GM10266 (cell line): ENCODE measurements around the gene KCTD16.

Experiments
- DNase-seq: peaks from one replicate; pipeline ENCODE4 v3.0.0; 2012; ENCODE audit errors: extremely low spot score
- CTCF ChIP-seq: IDR thresholded peaks from 2 replicates; pipeline ENCODE4 v1.5.1; 2012; ENCODE audit warnings: mild to moderate bottlenecking, low read depth; ENCODE audit not compliant: control insufficient read depth, insufficient read depth; ENCODE audit errors: missing control alignments

The KCTD16 gene

DNA sequence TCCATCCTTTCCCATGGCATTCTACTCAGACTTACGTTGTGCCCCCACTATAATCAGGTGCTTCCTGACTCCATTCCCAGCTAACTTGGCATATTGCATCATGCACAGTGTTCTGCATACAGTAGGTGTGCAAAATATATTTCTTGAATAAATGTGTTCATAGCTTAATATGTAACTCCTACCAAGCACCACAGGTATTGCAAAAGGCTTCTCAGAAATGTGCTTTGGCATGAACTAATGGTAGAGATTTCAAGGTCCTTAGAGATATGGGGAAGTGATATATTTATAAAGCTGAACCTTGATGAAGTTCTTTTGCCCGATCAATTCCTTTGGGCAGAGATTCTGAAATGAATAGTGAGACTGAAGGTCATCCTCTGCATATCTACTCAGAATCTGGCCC is 220.4 kb downstream of the KCTD16 start:
- no peak for DNase-seq
- no peak for TF ChIP-seq CTCF

- no peak for TF ChIP-seq CTCF
- DNase-seq = no peak
These were observed 223.2 kb downstream of the KCTD16 start for GRCh38 chr5:144393641-144394435.

GRCh38 chr5:144395704-144396103 is 225.0 kb downstream of the KCTD16 start:
- no peak for DNase-seq
- no peak for TF ChIP-seq CTCF

DNA sequence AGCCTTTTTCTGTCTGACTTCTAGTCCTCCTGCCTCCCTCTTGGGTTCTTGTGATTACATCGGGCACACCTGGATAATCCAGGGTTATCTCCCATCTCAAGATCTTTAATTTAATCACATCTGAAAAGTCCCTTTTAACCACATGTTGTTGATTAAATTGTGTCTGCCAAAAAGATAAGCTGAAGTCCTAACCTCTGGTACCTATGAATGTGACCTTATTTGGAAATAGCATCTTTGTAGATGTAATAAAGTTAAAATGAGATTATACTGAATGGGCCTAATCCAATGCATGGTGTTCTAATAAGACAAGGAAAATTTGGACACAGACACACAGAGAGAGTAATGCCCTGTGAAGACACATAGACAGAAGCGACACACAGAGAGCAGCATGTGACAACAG is 232.4 kb downstream of the KCTD16 start:
- DNase-seq = no peak
- no peak for TF ChIP-seq CTCF

- DNase-seq = no peak
- no peak for TF ChIP-seq CTCF
These were observed 233.2 kb downstream of the KCTD16 start for GRCh38 chr5:144403817-144404420.

- no peak for TF ChIP-seq CTCF
- no peak for DNase-seq
These were observed 234.0 kb downstream of the KCTD16 start for GRCh38 chr5:144404672-144405071.

GRCh38 chr5:144405991-144406390 is 235.3 kb downstream of the KCTD16 start:
- DNase-seq = no peak
- TF ChIP-seq CTCF = no peak
